Smooth muscle cell of the brain vasculature (primary cell): Measurements from ENCODE around the gene SLC22A15.
A peak's percentile ranks its signal among the peaks of the same experiment; 100 is the strongest.
"Not testable (repeated sequence)": the region's sequence is repeated elsewhere in the genome, so short reads cannot be mapped to it uniquely, and the experiment has no call there.

Experiments
- DNase-seq: peaks from one replicate; pipeline ENCODE4 v3.0.0-alpha.2; 2012; ENCODE audit warnings: low read depth, low spot score

The SLC22A15 gene

GRCh38 chr1:115980998-115981993, 5.0 kb downstream of the SLC22A15 start:
- DNase-seq, result no peak

GRCh38 chr1:115982400-115982799, 6.1 kb downstream of the SLC22A15 start:
- DNase-seq, result no peak

GRCh38 chr1:115983584-115983983, 7.3 kb downstream of the SLC22A15 start:
- DNase-seq, result no peak

- DNase-seq, result no peak
Observed at GRCh38 chr1:115987623-115988022, 11.3 kb downstream of the SLC22A15 start.

GRCh38 chr1:115988953-115989352, 12.6 kb downstream of the SLC22A15 start:
- DNase-seq, result no peak

GRCh38 chr1:115989699-115990098, 13.4 kb downstream of the SLC22A15 start:
- DNase-seq, result no peak

GRCh38 chr1:115991909-115992308, 15.6 kb downstream of the SLC22A15 start:
- no peak for DNase-seq

- DNase-seq, result not testable (repeated sequence)
Observed at GRCh38 chr1:115997921-115998320, 21.6 kb downstream of the SLC22A15 start.

- no peak for DNase-seq
Observed at GRCh38 chr1:116001739-116002487, 25.6 kb downstream of the SLC22A15 start.

GRCh38 chr1:116002781-116003420, 26.6 kb downstream of the SLC22A15 start:
- no peak for DNase-seq

- DNase-seq, result no peak
Observed at GRCh38 chr1:116003823-116004222, 27.5 kb downstream of the SLC22A15 start.

- no peak for DNase-seq
Observed at GRCh38 chr1:116006486-116006964, 30.2 kb downstream of the SLC22A15 start.

GRCh38 chr1:116008656-116009390, 32.5 kb downstream of the SLC22A15 start:
- no peak for DNase-seq

GRCh38 chr1:116012716-116013115, 36.4 kb downstream of the SLC22A15 start:
- no peak for DNase-seq

GRCh38 chr1:116015679-116016078, 39.4 kb downstream of the SLC22A15 start:
- DNase-seq, result no peak

GRCh38 chr1:116018007-116018406, 41.7 kb downstream of the SLC22A15 start:
- DNase-seq, result no peak

GRCh38 chr1:116019653-116020253, 43.4 kb downstream of the SLC22A15 start:
- DNase-seq, result no peak

GRCh38 chr1:116020668-116021272, 44.5 kb downstream of the SLC22A15 start:
- DNase-seq, result peak; percentile 21

- DNase-seq, result no peak
Observed at GRCh38 chr1:116024626-116025025, 48.3 kb downstream of the SLC22A15 start.

GRCh38 chr1:116026631-116027030, 50.3 kb downstream of the SLC22A15 start:
- DNase-seq, result no peak
